ENCODE measurements around the gene GNAZ.

- TF ChIP-seq, protein P1, sequence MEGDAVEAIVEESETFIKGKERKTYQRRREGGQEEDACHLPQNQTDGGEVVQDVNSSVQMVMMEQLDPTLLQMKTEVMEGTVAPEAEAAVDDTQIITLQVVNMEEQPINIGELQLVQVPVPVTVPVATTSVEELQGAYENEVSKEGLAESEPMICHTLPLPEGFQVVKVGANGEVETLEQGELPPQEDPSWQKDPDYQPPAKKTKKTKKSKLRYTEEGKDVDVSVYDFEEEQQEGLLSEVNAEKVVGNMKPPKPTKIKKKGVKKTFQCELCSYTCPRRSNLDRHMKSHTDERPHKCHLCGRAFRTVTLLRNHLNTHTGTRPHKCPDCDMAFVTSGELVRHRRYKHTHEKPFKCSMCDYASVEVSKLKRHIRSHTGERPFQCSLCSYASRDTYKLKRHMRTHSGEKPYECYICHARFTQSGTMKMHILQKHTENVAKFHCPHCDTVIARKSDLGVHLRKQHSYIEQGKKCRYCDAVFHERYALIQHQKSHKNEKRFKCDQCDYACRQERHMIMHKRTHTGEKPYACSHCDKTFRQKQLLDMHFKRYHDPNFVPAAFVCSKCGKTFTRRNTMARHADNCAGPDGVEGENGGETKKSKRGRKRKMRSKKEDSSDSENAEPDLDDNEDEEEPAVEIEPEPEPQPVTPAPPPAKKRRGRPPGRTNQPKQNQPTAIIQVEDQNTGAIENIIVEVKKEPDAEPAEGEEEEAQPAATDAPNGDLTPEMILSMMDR (IDR thresholded peaks at IDR 0.05; ENCODE audit: low read depth, low read length, poor library complexity, severe bottlenecking), result no peak
- no peak for TF ChIP-seq EZH2phosphoT487 (IDR thresholded peaks at IDR 0.05; ENCODE audit: borderline replicate concordance, low read length)
These were observed 2.7 kb downstream of the GNAZ start for GRCh38 chr22:23072911-23073491.
